Activated CD8-positive, alpha-beta T cell treated with anti-CD3 and anti-CD28 coated beads for 36 hours (primary cell): ENCODE results near the gene ADSL. TPM values are rescaled to one million over a fixed set of nuclear protein-coding genes. Genes with fewer than 3 reads are reported as not detected.

ENCODE experiments used
- ATAC-seq: fragments of 200-7000 bp; cut with Tn5 transposase; one replicate; pipeline ENCODE4 v1.10.0; 2021; ENCODE audit warnings: mild to moderate bottlenecking, moderate library complexity
- CTCF ChIA-PET: fragments of 350-600 bp; sonication (Branson Sonifier 250); formaldehyde crosslinking; loops from one replicate; lab custom pipeline; 2021; ENCODE audit warnings: antibody characterized with exemption; lab: Charles Lee
- POLR2A ChIA-PET: fragments of 350-600 bp; sonication (Branson Sonifier 250); formaldehyde crosslinking; loops from one replicate; lab custom pipeline; 2021; ENCODE audit warnings: antibody characterized with exemption; lab: Charles Lee
- DNase-seq: peaks from one replicate; pipeline ENCODE4 v3.0.0-alpha.2; 2020
- H3K27ac Mint-ChIP-seq: one replicate; pipeline ENCODE4 v1.8.0; 2021; ENCODE audit warnings: mild to moderate bottlenecking, mixed read lengths
- H3K27me3 Mint-ChIP-seq: one replicate; pipeline ENCODE4 v1.8.0; 2021; ENCODE audit warnings: mixed read lengths
- H3K36me3 Mint-ChIP-seq: one replicate; pipeline ENCODE4 v1.8.0; 2021; ENCODE audit warnings: low read depth, mixed read lengths
- H3K4me1 Mint-ChIP-seq: one replicate; pipeline ENCODE4 v1.8.0; 2021; ENCODE audit warnings: low read depth, mixed read lengths
- H3K4me3 Mint-ChIP-seq: one replicate; pipeline ENCODE4 v1.8.0; 2021; ENCODE audit warnings: mild to moderate bottlenecking, moderate library complexity, mixed read lengths
- H3K9me3 Mint-ChIP-seq: one replicate; pipeline ENCODE4 v1.8.0; 2021; ENCODE audit warnings: mixed read lengths
- intact Hi-C: fragments of 100-400 bp; cut with micrococcal nuclease; formaldehyde crosslinking; loops from one replicate; pipeline ENCODE4 v1.10.0; 2022
- total RNA-seq, 2 experiments: library from RNA; stranded (reverse); gene quantifications; one replicate each; pipeline ENCODE4 v1.2.3, GENCODE V29; 2021
- TF ChIP-seq, protein P1 (sequence below): fragments of 200-600 bp; IDR thresholded peaks from one replicate; pipeline ENCODE4 v1.8.0; 2022; ENCODE audit warnings: antibody characterized with exemption, mild to moderate bottlenecking

Gene ADSL
- total RNA-seq, 2 experiments from 2014 or later, result 160 to 169 TPM

DNA sequence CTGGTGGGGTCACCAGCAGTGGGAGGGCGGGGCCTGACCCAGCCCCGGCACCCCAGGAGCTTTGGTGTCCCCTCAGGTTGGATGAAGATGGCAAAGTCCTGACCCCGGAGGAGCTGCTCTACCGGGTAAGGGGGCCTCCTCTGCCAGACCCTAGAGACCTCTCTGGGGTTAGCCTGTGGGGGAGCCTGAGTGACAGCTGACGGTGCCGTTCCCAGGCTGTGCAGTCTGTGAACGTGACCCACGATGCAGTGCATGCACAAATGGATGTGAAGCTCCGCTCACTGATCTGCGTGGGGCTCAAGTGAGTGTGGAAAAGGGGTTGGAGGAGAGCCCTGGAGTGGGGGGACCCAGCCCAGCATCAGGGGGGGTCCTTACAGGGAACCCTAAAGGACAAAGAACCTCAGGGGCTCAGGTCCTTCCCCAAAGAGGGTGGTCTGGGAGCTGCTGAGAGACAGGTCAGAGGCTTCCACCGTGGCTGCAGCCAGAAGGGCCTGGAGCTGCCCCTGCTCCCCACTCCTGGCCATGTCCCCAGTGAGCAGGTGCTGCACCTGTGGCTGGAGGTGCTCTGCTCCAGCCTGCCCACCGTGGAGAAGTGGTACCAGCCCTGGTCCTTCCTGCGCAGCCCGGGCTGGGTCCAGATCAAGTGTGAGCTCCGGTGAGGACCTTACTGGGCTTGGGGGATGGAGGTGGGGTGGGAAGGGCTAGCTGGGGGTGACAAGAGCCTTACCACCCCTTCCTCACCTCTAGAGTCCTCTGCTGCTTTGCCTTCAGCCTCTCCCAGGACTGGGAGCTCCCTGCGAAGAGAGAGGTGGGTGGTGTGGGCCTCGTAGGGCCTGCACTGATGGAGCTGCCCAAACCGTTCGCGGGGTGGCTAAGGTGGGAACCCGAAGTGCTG, 62.7 kb downstream of the ADSL start:
- ATAC-seq (no peak), DNase-seq (no peak)
- H3K9me3 Mint-ChIP-seq, result no peaks in the 10 kb centered on the region
- TF ChIP-seq, protein P1, sequence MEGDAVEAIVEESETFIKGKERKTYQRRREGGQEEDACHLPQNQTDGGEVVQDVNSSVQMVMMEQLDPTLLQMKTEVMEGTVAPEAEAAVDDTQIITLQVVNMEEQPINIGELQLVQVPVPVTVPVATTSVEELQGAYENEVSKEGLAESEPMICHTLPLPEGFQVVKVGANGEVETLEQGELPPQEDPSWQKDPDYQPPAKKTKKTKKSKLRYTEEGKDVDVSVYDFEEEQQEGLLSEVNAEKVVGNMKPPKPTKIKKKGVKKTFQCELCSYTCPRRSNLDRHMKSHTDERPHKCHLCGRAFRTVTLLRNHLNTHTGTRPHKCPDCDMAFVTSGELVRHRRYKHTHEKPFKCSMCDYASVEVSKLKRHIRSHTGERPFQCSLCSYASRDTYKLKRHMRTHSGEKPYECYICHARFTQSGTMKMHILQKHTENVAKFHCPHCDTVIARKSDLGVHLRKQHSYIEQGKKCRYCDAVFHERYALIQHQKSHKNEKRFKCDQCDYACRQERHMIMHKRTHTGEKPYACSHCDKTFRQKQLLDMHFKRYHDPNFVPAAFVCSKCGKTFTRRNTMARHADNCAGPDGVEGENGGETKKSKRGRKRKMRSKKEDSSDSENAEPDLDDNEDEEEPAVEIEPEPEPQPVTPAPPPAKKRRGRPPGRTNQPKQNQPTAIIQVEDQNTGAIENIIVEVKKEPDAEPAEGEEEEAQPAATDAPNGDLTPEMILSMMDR, result no peak
- CTCF ChIA-PET, result no interaction called here
- POLR2A ChIA-PET, result interaction anchor here (0.5 to 1.3 kb wide), 6 partner anchors 10 to 1759 kb away, joined by 3 to 4 read pairs (median 3); no protein-coding TSS in a partner anchor
- peaks cover 6% of the 10 kb centered on the region for H3K36me3 Mint-ChIP-seq
- H3K27ac Mint-ChIP-seq, result no peak overlapping the region
- H3K27me3 Mint-ChIP-seq, result no peaks in the 10 kb centered on the region
- intact Hi-C loops, result no loop called here
- H3K4me3 Mint-ChIP-seq, result no peak overlapping the region
- peaks cover 4% of the 10 kb centered on the region for H3K4me1 Mint-ChIP-seq

DNA sequence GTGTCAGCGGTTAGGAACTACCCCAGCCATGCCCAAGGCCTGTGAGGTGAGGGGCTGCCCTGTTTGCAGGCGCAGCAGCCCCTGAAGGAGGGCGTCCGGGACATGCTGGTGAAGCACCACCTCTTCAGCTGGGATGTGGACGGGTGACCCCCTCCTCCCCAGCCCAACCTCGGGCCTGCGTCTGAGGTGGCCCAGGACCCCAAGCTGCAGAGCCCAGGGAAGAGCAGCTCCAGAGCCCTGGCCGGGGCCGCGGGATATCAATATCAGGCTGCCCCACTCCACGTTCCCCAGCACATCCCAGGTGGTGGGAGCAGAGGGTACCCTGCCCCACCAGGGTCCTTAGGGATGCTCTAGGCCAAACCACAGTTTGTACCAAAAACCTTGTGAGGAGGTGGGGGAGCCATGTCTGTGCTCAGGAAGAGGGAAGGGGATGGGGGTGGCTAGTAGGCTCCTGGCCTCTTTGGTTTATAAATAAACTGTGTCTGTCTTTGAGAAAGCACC, 63.4 kb downstream of the ADSL start:
- CTCF ChIA-PET, result no interaction called here
- H3K36me3 Mint-ChIP-seq, result peaks cover 6% of the 10 kb centered on the region

DNA sequence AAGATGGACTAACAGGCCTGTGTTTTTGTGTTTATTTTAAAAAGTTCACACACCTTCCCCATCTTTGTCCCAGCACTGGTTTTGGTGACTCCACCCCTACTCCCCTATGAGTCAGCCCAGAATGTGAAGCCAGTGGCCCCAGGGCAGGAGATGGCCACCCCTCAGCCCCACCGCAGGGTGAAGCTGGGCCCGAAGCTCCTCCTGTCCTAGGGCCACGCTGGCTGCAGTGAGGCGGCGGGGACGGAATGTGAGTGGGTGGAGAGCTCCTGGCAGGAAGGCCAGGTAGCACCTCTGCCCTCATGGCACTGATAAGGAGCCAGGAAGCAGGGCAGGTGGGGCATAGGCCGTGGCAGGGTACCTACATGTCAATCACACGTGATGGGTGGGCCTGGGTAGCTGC, 64.0 kb downstream of the ADSL start:
- Mint-ChIP-seq H3K4me1 (peaks cover 8% of the 10 kb centered on the region), H3K4me3 (no peak overlapping the region), H3K36me3 (peaks cover 10% of the 10 kb centered on the region), H3K27me3 (no peaks in the 10 kb centered on the region), H3K27ac (peak overlapping the region; percentile 30), H3K9me3 (no peaks in the 10 kb centered on the region)
- no peak for DNase-seq
- POLR2A ChIA-PET, result interaction anchor here (1.1 to 1.3 kb wide), 3 partner anchors 26 to 40 kb away, joined by 3 to 6 read pairs (median 3); partner anchors contain the start of gene SGSM3
- CTCF ChIA-PET, result no interaction called here
- TF ChIP-seq, protein P1, result no peak
- intact Hi-C loops, result no loop called here
- peak; percentile 29 for ATAC-seq

More for the DNA sequence above, 63.4 kb downstream of the ADSL start:
- no peaks in the 10 kb centered on the region for H3K9me3 Mint-ChIP-seq
- H3K4me3 Mint-ChIP-seq, result no peak overlapping the region
- H3K27me3 Mint-ChIP-seq, result no peaks in the 10 kb centered on the region
- TF ChIP-seq, protein P1, result no peak
- intact Hi-C loops, result no loop called here
- peak overlapping the region; percentile 30 for H3K27ac Mint-ChIP-seq
- DNase-seq (no peak), ATAC-seq (no peak)
- POLR2A ChIA-PET, result interaction anchor here (0.7 to 1.3 kb wide), 6 partner anchors 11 to 96 kb away, joined by 3 to 6 read pairs (median 3); partner anchors contain the start of gene SGSM3
- H3K4me1 Mint-ChIP-seq, result peaks cover 6% of the 10 kb centered on the region

DNA sequence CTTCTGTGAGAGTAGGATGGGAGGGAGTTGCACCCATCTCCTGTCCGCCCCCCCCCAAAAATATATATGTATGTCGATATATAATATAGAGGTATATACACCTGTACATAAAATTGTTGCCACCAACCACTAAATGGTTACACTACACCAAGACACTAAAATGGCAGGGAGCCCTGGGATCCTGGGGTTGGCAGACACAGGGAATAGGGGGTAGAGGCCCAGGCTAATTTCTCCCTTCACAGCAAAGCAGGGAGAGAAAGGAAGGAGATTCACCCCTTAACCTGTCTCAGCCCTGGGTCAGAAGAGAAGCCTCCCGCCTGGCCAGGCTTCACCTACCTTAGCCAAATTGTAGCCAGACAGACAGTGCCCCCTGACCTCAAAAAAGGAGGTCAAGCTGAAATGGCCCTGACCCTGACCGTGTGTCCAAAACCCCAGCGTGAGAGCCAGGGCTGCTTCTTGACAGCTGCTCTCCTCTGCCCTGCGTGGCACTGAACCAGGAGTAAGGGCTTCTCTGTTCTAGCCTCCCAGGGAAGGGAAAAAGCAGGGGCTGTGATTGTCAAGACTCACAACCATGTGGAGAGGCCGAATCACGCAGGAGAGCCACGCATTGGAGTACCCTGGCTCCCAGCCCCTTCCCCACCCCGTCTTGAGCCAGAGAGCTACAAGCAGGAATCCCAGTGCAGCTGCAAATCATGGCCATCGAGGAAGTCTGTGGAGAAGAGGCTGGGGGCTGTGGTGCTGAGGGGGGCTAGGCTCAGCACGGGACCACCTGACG, 64.6 kb downstream of the ADSL start:
- ChIA-PET CTCF (no interaction called here), POLR2A (interaction anchor here (1.1 to 1.3 kb wide), 3 partner anchors 26 to 40 kb away, joined by 3 to 6 read pairs (median 3); partner anchors contain the start of gene SGSM3)
- no peak overlapping the region for H3K4me3 Mint-ChIP-seq
- H3K4me1 Mint-ChIP-seq, result peaks cover 14% of the 10 kb centered on the region
- H3K27ac Mint-ChIP-seq, result no peak overlapping the region
- ATAC-seq, result no peak
- H3K36me3 Mint-ChIP-seq, result peaks cover 16% of the 10 kb centered on the region
- H3K9me3 Mint-ChIP-seq, result no peaks in the 10 kb centered on the region
- TF ChIP-seq, protein P1, result no peak
- no peak for DNase-seq
- no peaks in the 10 kb centered on the region for H3K27me3 Mint-ChIP-seq
- intact Hi-C loops, result no loop called here
